Skeletal muscle tissue (tissue), 4 donors: ENCODE measurements around the gene THY1. TPM values are rescaled to one million over a fixed set of nuclear protein-coding genes. Genes with fewer than 3 reads are reported as not detected.
"Not testable (repeated sequence)": the region's sequence is repeated elsewhere in the genome, so short reads cannot be mapped to it uniquely, and the experiment has no call there.

Source experiments
- H3K27ac ChIP-seq: one replicate; pipeline ENCODE4 v1.7.0; 2013; ENCODE audit warnings: mild to moderate bottlenecking, low read depth, low read length, inconsistent platforms
- H3K27me3 ChIP-seq, 3 donors: one replicate each; pipeline ENCODE4 v1.7.0; 2013; ENCODE audit warnings: low read length in 3 of 3; ENCODE audit not compliant: control insufficient read depth in 3 of 3, insufficient read depth in 3 of 3
- H3K36me3 ChIP-seq, 3 donors: one replicate each; pipeline ENCODE4 v1.7.0; 2013; ENCODE audit warnings: low read length in 3 of 3; ENCODE audit not compliant: control insufficient read depth in 3 of 3, insufficient read depth in 3 of 3
- H3K4me1 ChIP-seq, 3 donors: one replicate each; pipeline ENCODE4 v1.7.0; 2013; ENCODE audit warnings: low read length in 3 of 3, mild to moderate bottlenecking in 3 of 3; ENCODE audit not compliant: control insufficient read depth in 3 of 3, insufficient read depth in 3 of 3
- H3K4me3 ChIP-seq, 3 donors: one replicate each; pipeline ENCODE4 v1.7.0; 2013; ENCODE audit warnings: low read length in 3 of 3
- H3K9ac ChIP-seq, 3 donors: one replicate each; pipeline ENCODE4 v1.7.0; 2013; ENCODE audit warnings: low read length in 3 of 3, mild to moderate bottlenecking in 3 of 3, moderate library complexity in 2 of 3, low read depth in 1 of 3
- H3K9me3 ChIP-seq, 3 donors: one replicate each; pipeline ENCODE4 v1.7.0; 2013; ENCODE audit warnings: low read length in 3 of 3; ENCODE audit not compliant: control insufficient read depth in 3 of 3
- total RNA-seq: library from RNA; depleted of rRNA; stranded (reverse); fragments of >200 nt; gene quantifications from one replicate; pipeline ENCODE4 v1.2.3, GENCODE V29; 2014
- donor health status: Osteomylitis.

The THY1 gene
- total RNA-seq, 1 donor from 2014 or later = 19.8 TPM

GRCh38 chr11:119396835-119397234 lies 26.1 kb downstream of the THY1 start:
- H3K4me3 ChIP-seq = no peak overlapping the region
- H3K9me3 ChIP-seq = peaks cover 0 to 6% (median 2%) of the 10 kb centered on the region in 3 donors
- H3K27me3 ChIP-seq = no peaks in the 10 kb centered on the region
- H3K4me1 ChIP-seq = no peaks in the 10 kb centered on the region
- no peak overlapping the region for H3K27ac ChIP-seq
- H3K36me3 ChIP-seq = no peaks in the 10 kb centered on the region
- H3K9ac ChIP-seq = no peak overlapping the region

- Histone ChIP-seq H3K4me1 (no peaks in the 10 kb centered on the region), H3K27me3 (no peaks in the 10 kb centered on the region), H3K9ac (no peak overlapping the region), H3K9me3 (no peaks in the 10 kb centered on the region), H3K36me3 (no peaks in the 10 kb centered on the region), H3K27ac (no peak overlapping the region), H3K4me3 (no peak overlapping the region)
Observed at GRCh38 chr11:119391275-119391674, 31.7 kb downstream of the THY1 start.

GRCh38 chr11:119389611-119390254 lies 33.2 kb downstream of the THY1 start:
- Histone ChIP-seq H3K4me1 (no peaks in the 10 kb centered on the region), H3K27ac (no peak overlapping the region), H3K27me3 (no peaks in the 10 kb centered on the region), H3K9me3 (no peaks in the 10 kb centered on the region), H3K4me3 (no peak overlapping the region), H3K36me3 (no peaks in the 10 kb centered on the region), H3K9ac (no peak overlapping the region)

GRCh38 chr11:119388103-119388502 lies 34.9 kb downstream of the THY1 start:
- Histone ChIP-seq H3K4me3 (no peak overlapping the region), H3K4me1 (no peaks in the 10 kb centered on the region), H3K27me3 (no peaks in the 10 kb centered on the region), H3K36me3 (no peaks in the 10 kb centered on the region), H3K9me3 (no peaks in the 10 kb centered on the region), H3K9ac (no peak overlapping the region), H3K27ac (no peak overlapping the region)

GRCh38 chr11:119384332-119384731 lies 38.6 kb downstream of the THY1 start:
- Histone ChIP-seq H3K9ac (no peak overlapping the region), H3K4me1 (peaks cover 21 to 25% (median 24%) of the 10 kb centered on the region in 3 donors), H3K27ac (no peak overlapping the region), H3K36me3 (no peaks in the 10 kb centered on the region), H3K27me3 (no peaks in the 10 kb centered on the region), H3K4me3 (no peak overlapping the region), H3K9me3 (no peaks in the 10 kb centered on the region)

- H3K9me3 ChIP-seq, H3K27me3 ChIP-seq, H3K36me3 ChIP-seq: not testable (repeated sequence)
- peak overlapping the region in 1 of 3 donors; percentile 66 for H3K9ac ChIP-seq
- H3K27ac ChIP-seq = peak overlapping the region; percentile 100
- peaks cover 28 to 35% (median 29%) of the 10 kb centered on the region in 3 donors for H3K4me1 ChIP-seq
- H3K4me3 ChIP-seq = peak overlapping the region in 1 of 3 donors; percentile 62
Observed at GRCh38 chr11:119382513-119382912, 40.5 kb downstream of the THY1 start.

- Histone ChIP-seq H3K4me3 (peak overlapping the region; percentile 62 to 75 (median 70)), H3K9me3 (no peaks in the 10 kb centered on the region), H3K36me3 (peaks cover 0 to 3% (median 0%) of the 10 kb centered on the region in 3 donors), H3K27me3 (no peaks in the 10 kb centered on the region), H3K27ac (peak overlapping the region; percentile 100), H3K4me1 (peaks cover 32 to 39% (median 33%) of the 10 kb centered on the region in 3 donors), H3K9ac (peak overlapping the region; percentile 54 to 90 (median 66))
Observed at GRCh38 chr11:119382101-119382500, 40.9 kb downstream of the THY1 start.

- Histone ChIP-seq H3K4me3 (peak within 1 kb of the TSS; percentile 75 to 89 (median 84)), H3K36me3 (peaks cover 0 to 6% (median 0%) of the 10 kb centered on the region in 3 donors), H3K4me1 (peaks cover 37 to 44% (median 38%) of the 10 kb centered on the region in 3 donors), H3K9ac (peak within 1 kb of the TSS; percentile 78 to 90 (median 85)), H3K9me3 (no peaks in the 10 kb centered on the region), H3K27me3 (no peaks in the 10 kb centered on the region), H3K27ac (peak within 1 kb of the TSS; percentile 100)
Observed at GRCh38 chr11:119381181-119381988, 41.6 kb downstream of the THY1 start, which contains the start of gene USP2. Gene USP2, minus strand, starts transcription at chr11:119381690. Its CDS starts 8,210 bp downstream, at chr11:119373480.

GRCh38 chr11:119380827-119381180 lies 42.2 kb downstream of the THY1 start:
- Histone ChIP-seq H3K9me3 (no peaks in the 10 kb centered on the region), H3K36me3 (peaks cover 0 to 10% (median 0%) of the 10 kb centered on the region in 3 donors), H3K27ac (peak overlapping the region; percentile 100), H3K9ac (peak overlapping the region; percentile 78 to 90 (median 85)), H3K4me3 (peak overlapping the region; percentile 67 to 89 (median 84)), H3K27me3 (no peaks in the 10 kb centered on the region), H3K4me1 (peaks cover 43 to 50% (median 44%) of the 10 kb centered on the region in 3 donors)
